ENCODE data around the gene PABPN1L.

The PABPN1L gene

GRCh38 chr16:88866151-88866920 lies at the start of gene PABPN1L:
Gene PABPN1L (minus strand): TSS chr16:88866660. CDS start chr16:88866606, 54 bp downstream.
- DNase-seq (ENCODE audit: low read depth), result no peak

GRCh38 chr16:88915639-88916327 lies 49.3 kb upstream of the PABPN1L start:
- DNase-seq (ENCODE audit: low read depth), result no peak

GRCh38 chr16:88914750-88915368 lies 48.4 kb upstream of the PABPN1L start:
- no peak for DNase-seq (ENCODE audit: low read depth)

GRCh38 chr16:88913870-88914269 lies 47.4 kb upstream of the PABPN1L start:
- DNase-seq (ENCODE audit: low read depth), result no peak

GRCh38 chr16:88913001-88913612 lies 46.6 kb upstream of the PABPN1L start:
- no peak for DNase-seq (ENCODE audit: low read depth)

GRCh38 chr16:88912556-88912955 lies 46.1 kb upstream of the PABPN1L start:
- DNase-seq (ENCODE audit: low read depth), result no peak

- DNase-seq (ENCODE audit: low read depth), result no peak
Measured at GRCh38 chr16:88911946-88912310, 45.5 kb upstream of the PABPN1L start.

- DNase-seq (ENCODE audit: low read depth), result no peak
Measured at GRCh38 chr16:88911136-88911945, 44.9 kb upstream of the PABPN1L start.

- DNase-seq (ENCODE audit: low read depth), result no peak
Measured at GRCh38 chr16:88910284-88911135, 44.0 kb upstream of the PABPN1L start.

- DNase-seq (ENCODE audit: low read depth), result no peak
Measured at GRCh38 chr16:88909431-88910210, 43.2 kb upstream of the PABPN1L start.

GRCh38 chr16:88908307-88908706 lies 41.8 kb upstream of the PABPN1L start:
- no peak for DNase-seq (ENCODE audit: low read depth)

- no peak for DNase-seq (ENCODE audit: low read depth)
Measured at GRCh38 chr16:88907768-88908167, 41.3 kb upstream of the PABPN1L start.

GRCh38 chr16:88906535-88907105 lies 40.2 kb upstream of the PABPN1L start:
- no peak for DNase-seq (ENCODE audit: low read depth)

- no peak for DNase-seq (ENCODE audit: low read depth)
Measured at GRCh38 chr16:88906020-88906419, 39.6 kb upstream of the PABPN1L start.

GRCh38 chr16:88905563-88905962 lies 39.1 kb upstream of the PABPN1L start:
- DNase-seq (ENCODE audit: low read depth), result no peak

- no peak for DNase-seq (ENCODE audit: low read depth)
Measured at GRCh38 chr16:88904676-88905365, 38.4 kb upstream of the PABPN1L start.

GRCh38 chr16:88903267-88903666 lies 36.8 kb upstream of the PABPN1L start:
- no peak for DNase-seq (ENCODE audit: low read depth)

- DNase-seq (ENCODE audit: low read depth), result no peak
Measured at GRCh38 chr16:88902744-88903143, 36.3 kb upstream of the PABPN1L start.

GRCh38 chr16:88901718-88902337 lies 35.4 kb upstream of the PABPN1L start:
- no peak for DNase-seq (ENCODE audit: low read depth)

Measured in activated gamma-delta T cell treated with anti-CD3 and anti-CD28 coated beads, Interleukin-2, amount 50 U/mL, for 16 hours (primary cell).